ENCODE measurements around the gene IL6ST.

DNA sequence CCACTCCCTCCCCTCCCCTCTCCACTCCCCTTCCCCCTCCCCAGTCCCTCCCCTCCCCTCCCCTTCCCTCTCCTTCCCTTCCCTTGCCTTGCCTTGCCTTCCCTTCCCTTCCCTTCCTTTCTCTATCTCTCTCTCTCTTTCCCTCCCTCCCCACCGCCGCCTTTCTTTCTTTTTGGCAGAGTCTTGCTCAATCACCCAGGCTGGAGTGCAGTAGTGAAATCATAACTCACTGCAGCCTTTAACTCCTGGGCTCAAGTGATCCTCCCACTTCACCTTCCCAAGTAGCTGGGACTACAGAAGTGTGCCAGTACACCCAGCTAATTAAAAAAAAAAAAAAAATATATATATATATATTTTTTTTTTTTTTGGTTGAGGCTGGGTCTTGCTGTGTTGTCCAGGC is 98.1 kb downstream of the IL6ST start:
- TF ChIP-seq, protein P1, sequence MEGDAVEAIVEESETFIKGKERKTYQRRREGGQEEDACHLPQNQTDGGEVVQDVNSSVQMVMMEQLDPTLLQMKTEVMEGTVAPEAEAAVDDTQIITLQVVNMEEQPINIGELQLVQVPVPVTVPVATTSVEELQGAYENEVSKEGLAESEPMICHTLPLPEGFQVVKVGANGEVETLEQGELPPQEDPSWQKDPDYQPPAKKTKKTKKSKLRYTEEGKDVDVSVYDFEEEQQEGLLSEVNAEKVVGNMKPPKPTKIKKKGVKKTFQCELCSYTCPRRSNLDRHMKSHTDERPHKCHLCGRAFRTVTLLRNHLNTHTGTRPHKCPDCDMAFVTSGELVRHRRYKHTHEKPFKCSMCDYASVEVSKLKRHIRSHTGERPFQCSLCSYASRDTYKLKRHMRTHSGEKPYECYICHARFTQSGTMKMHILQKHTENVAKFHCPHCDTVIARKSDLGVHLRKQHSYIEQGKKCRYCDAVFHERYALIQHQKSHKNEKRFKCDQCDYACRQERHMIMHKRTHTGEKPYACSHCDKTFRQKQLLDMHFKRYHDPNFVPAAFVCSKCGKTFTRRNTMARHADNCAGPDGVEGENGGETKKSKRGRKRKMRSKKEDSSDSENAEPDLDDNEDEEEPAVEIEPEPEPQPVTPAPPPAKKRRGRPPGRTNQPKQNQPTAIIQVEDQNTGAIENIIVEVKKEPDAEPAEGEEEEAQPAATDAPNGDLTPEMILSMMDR (IDR thresholded peaks at IDR 0.05): no peak
- TF ChIP-seq POLR2A (IDR thresholded peaks at IDR 0.05) (no peak), POLR2AphosphoS5 (IDR thresholded peaks at IDR 0.05) (no peak)

Measured in prostate gland (tissue), 2 donors.